CD14-positive monocyte (primary cell): ENCODE results near the gene IMMP2L. TPM values are rescaled to one million over a fixed set of nuclear protein-coding genes. Genes with fewer than 3 reads are reported as not detected.

Experiments
- DNase-seq, 3 donors: peaks; one replicate each; pipeline ENCODE4 v3.0.0-alpha.2; 2011 to 2022
- H2AFZ ChIP-seq: 2 replicates; pipeline ENCODE4 v1.6.0; 2012; ENCODE audit warnings: mild to moderate bottlenecking, low read depth, low read length, inconsistent platforms; ENCODE audit not compliant: insufficient read depth, poor library complexity, severe bottlenecking
- H3K27ac ChIP-seq, 2 donors: 1 replicate in 1 of 2; 2 replicates in 1 of 2; pipeline ENCODE4 v1.5.1; 2012 to 2013; ENCODE audit warnings: low read length in 2 of 2, control low read depth in 1 of 2, inconsistent platforms in 1 of 2, low read depth in 1 of 2, mild to moderate bottlenecking in 1 of 2
- H3K27me3 ChIP-seq, 2 donors: one replicate each; pipeline versions ENCODE4 v1.6.0 to v1.6.1; 2011 to 2013; ENCODE audit warnings: low read length in 2 of 2; ENCODE audit not compliant: control insufficient read depth in 2 of 2, insufficient read depth in 2 of 2
- H3K36me3 ChIP-seq, 2 donors: replicated peaks in 1 of 2; 1 replicate in 1 of 2; 2 replicates in 1 of 2; pipeline versions ENCODE4 v1.5.1 to v1.6.1; 2012 to 2013; ENCODE audit warnings: low read length in 2 of 2, control low read depth in 1 of 2, inconsistent platforms in 1 of 2, mild to moderate bottlenecking in 1 of 2; ENCODE audit not compliant: insufficient read depth in 2 of 2, control insufficient read depth in 1 of 2
- H3K4me1 ChIP-seq, 2 donors: 1 replicate in 1 of 2; 2 replicates in 1 of 2; pipeline versions ENCODE4 v1.5.1 to v1.6.1; 2012 to 2013; ENCODE audit warnings: low read length in 2 of 2, control low read depth in 1 of 2, inconsistent platforms in 1 of 2, mild to moderate bottlenecking in 1 of 2, moderate library complexity in 1 of 2; ENCODE audit not compliant: insufficient read depth in 2 of 2, control insufficient read depth in 1 of 2
- H3K4me2 ChIP-seq: replicated peaks from 2 replicates; pipeline ENCODE3; 2012; ENCODE audit warnings: low read length, moderate library complexity, mild to moderate bottlenecking; ENCODE audit not compliant: poor library complexity, severe bottlenecking; ENCODE audit errors: extremely low read depth
- H3K4me3 ChIP-seq, 3 experiments: fragments of 200-600 bp in 1 of 3; sonication (generic) in 1 of 3; replicated peaks in 1 of 3; 1 replicate in 2 of 3; 2 replicates in 1 of 3; pipeline ENCODE4 v1.5.1; 2011 to 2013; ENCODE audit warnings: low read length in 3 of 3, mild to moderate bottlenecking in 3 of 3, control low read depth in 2 of 3, low read depth in 2 of 3, inconsistent platforms in 1 of 3, moderate library complexity in 1 of 3
- H3K79me2 ChIP-seq: 2 replicates; pipeline ENCODE4 v1.6.0; 2012; ENCODE audit warnings: mild to moderate bottlenecking, control low read depth, inconsistent platforms, low read length, moderate library complexity; ENCODE audit not compliant: insufficient read depth
- H3K9ac ChIP-seq: 2 replicates; pipeline ENCODE4 v1.6.0; 2017; ENCODE audit warnings: low read length, mild to moderate bottlenecking; ENCODE audit not compliant: insufficient read depth, poor library complexity, severe bottlenecking
- H3K9me3 ChIP-seq, 2 donors: replicated peaks in 1 of 2; 1 replicate in 1 of 2; 2 replicates in 1 of 2; pipeline versions ENCODE4 v1.5.1 to v1.6.1; 2012 to 2013; ENCODE audit warnings: low read length in 2 of 2, control low read depth in 1 of 2; ENCODE audit not compliant: control insufficient read depth in 1 of 2, insufficient read depth in 1 of 2
- H4K20me1 ChIP-seq: 2 replicates; pipeline ENCODE4 v1.6.0; 2012; ENCODE audit warnings: mild to moderate bottlenecking, low read length, control low read depth, moderate library complexity; ENCODE audit not compliant: insufficient read depth
- H3K27ac Mint-ChIP-seq, 7 donors: one replicate each; pipeline ENCODE4 v1.8.0; 2020; ENCODE audit warnings: mild to moderate bottlenecking in 7 of 7, mixed read lengths in 7 of 7, moderate library complexity in 6 of 7, inconsistent platforms in 2 of 7
- H3K27me3 Mint-ChIP-seq, 3 donors: one replicate each; pipeline ENCODE4 v1.8.0; 2021 to 2022; ENCODE audit warnings: low read depth in 3 of 3, mild to moderate bottlenecking in 3 of 3, mixed read lengths in 3 of 3, moderate library complexity in 3 of 3, inconsistent platforms in 1 of 3
- H3K36me3 Mint-ChIP-seq, 2 donors: one replicate each; pipeline ENCODE4 v1.8.0; 2020; ENCODE audit warnings: mixed read lengths in 2 of 2, inconsistent platforms in 1 of 2, mild to moderate bottlenecking in 1 of 2
- H3K4me1 Mint-ChIP-seq: one replicate; pipeline ENCODE4 v1.8.0; 2020; ENCODE audit warnings: mild to moderate bottlenecking, mixed read lengths
- H3K4me3 Mint-ChIP-seq, 2 donors: one replicate each; pipeline ENCODE4 v1.8.0; 2020; ENCODE audit warnings: mild to moderate bottlenecking in 2 of 2, mixed read lengths in 2 of 2, moderate library complexity in 1 of 2
- H3K9me3 Mint-ChIP-seq, 7 donors: one replicate each; pipeline ENCODE4 v1.8.0; 2020 to 2022; ENCODE audit warnings: mixed read lengths in 7 of 7, mild to moderate bottlenecking in 6 of 7, moderate library complexity in 6 of 7, inconsistent platforms in 2 of 7
- WGBS: methylation state at CpG from one replicate; pipeline ENCODE4 v1.1.5; 2013; ENCODE audit warnings: missing lambda C conversion rate; ENCODE audit not compliant: insufficient coverage; 5-methylcytosine and 5-hydroxymethylcytosine counted together
- intact Hi-C, 2 donors: fragments of 100-400 bp; cut with micrococcal nuclease; formaldehyde crosslinking; loops; one replicate each; pipeline versions ENCODE4 v1.15.0 to v1.15.1; 2023
- polyA plus RNA-seq, 3 donors: library from polyadenylated mRNA; depleted of rRNA in 1 of 3; unstranded in 2 of 3; stranded (reverse) in 1 of 3; fragments of 300-500 nt in 2 of 3; fragments of >200 nt in 1 of 3; fragmentation: Illumina TruSeq in 2 of 3; gene quantifications; 1 replicate in 2 of 3; 2 replicates in 1 of 3; pipeline ENCODE4 v1.2.3, GENCODE V29; 2012 to 2021
- TF ChIP-seq, protein P1 (sequence below): fragments of 200-600 bp; IDR thresholded peaks from one replicate; pipeline ENCODE4 v1.8.0; 2022; ENCODE audit warnings: antibody characterized with exemption, mild to moderate bottlenecking

Gene IMMP2L
- polyA plus RNA-seq, 3 donors: 1.9 to 6.4 (median 6.2) TPM

DNA sequence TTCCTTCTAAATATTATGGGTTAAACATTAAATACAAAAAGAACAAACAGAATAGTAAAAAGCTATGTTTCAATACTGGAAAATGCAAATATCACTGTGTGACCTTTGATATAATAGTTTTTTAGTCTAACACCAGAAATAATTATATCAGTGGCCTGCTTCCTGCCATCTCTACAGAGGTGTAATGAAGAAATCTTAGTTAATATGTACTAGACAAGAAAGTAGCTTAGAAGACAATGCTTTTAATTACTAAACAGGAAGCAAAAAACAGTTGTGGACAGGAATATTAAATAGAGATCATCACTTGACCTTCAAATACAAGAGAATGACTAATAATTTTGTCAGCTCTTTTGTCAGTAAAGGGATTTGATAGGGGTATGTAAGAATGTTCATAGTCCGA, 518.7 kb downstream of the IMMP2L start:
- Histone ChIP-seq H3K27me3 (no peaks in the 10 kb centered on the region), H3K9ac (no peak overlapping the region), H2AFZ (no peak overlapping the region), H4K20me1 (no peaks in the 10 kb centered on the region), H3K9me3 (no peaks in the 10 kb centered on the region), H3K36me3 (no peaks in the 10 kb centered on the region), H3K4me3 (no peak overlapping the region), H3K27ac (no peak overlapping the region), H3K79me2 (no peaks in the 10 kb centered on the region), H3K4me1 (no peaks in the 10 kb centered on the region), H3K4me2 (no peak overlapping the region)
- intact Hi-C loops: no loop called here
- no peaks in the 10 kb centered on the region for H3K36me3 Mint-ChIP-seq
- no peaks in the 10 kb centered on the region for H3K4me1 Mint-ChIP-seq
- TF ChIP-seq, protein P1, sequence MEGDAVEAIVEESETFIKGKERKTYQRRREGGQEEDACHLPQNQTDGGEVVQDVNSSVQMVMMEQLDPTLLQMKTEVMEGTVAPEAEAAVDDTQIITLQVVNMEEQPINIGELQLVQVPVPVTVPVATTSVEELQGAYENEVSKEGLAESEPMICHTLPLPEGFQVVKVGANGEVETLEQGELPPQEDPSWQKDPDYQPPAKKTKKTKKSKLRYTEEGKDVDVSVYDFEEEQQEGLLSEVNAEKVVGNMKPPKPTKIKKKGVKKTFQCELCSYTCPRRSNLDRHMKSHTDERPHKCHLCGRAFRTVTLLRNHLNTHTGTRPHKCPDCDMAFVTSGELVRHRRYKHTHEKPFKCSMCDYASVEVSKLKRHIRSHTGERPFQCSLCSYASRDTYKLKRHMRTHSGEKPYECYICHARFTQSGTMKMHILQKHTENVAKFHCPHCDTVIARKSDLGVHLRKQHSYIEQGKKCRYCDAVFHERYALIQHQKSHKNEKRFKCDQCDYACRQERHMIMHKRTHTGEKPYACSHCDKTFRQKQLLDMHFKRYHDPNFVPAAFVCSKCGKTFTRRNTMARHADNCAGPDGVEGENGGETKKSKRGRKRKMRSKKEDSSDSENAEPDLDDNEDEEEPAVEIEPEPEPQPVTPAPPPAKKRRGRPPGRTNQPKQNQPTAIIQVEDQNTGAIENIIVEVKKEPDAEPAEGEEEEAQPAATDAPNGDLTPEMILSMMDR: no peak
- WGBS: no CpG with 5 or more reads among the region's 1 CpG
- H3K27ac Mint-ChIP-seq: no peak overlapping the region
- peaks cover 0 to 8% (median 3%) of the 10 kb centered on the region in 7 donors for H3K9me3 Mint-ChIP-seq
- no peak overlapping the region for H3K4me3 Mint-ChIP-seq
- no peak for DNase-seq
- peaks cover 0 to 2% (median 0%) of the 10 kb centered on the region in 3 donors for H3K27me3 Mint-ChIP-seq

DNA sequence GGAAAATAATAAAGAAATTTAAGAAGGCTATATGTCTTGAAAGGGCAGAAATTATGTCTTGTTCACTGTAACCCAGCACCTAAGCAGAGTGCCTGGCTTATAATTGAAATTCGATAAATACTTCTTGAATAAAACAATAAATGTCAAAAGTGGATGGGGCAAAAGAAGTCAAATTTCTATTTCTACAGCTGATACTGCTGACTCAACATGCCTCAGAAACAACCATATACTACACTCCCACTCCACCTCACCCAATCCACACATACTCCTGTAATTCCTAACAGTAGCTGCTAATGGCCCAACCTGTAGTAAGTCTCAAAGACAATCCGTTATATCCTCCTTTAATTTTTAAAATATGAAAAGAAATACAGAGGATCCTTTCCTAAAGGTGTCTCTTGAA, 519.5 kb downstream of the IMMP2L start:
- no peak overlapping the region for H3K27ac Mint-ChIP-seq
- intact Hi-C loops: no loop called here

More for the DNA sequence above, 519.5 kb downstream of the IMMP2L start:
- no peaks in the 10 kb centered on the region for H3K27me3 Mint-ChIP-seq
- H3K4me1 Mint-ChIP-seq: no peaks in the 10 kb centered on the region
- no peaks in the 10 kb centered on the region for H4K20me1 ChIP-seq
- no peaks in the 10 kb centered on the region for H3K79me2 ChIP-seq
- H3K27ac ChIP-seq: no peak overlapping the region
- no peaks in the 10 kb centered on the region for H3K36me3 Mint-ChIP-seq
- H3K9me3 ChIP-seq: no peaks in the 10 kb centered on the region
- H3K9me3 Mint-ChIP-seq: peaks cover 0 to 6% (median under 1%) of the 10 kb centered on the region in 7 donors
- no peak overlapping the region for H3K9ac ChIP-seq
- H3K36me3 ChIP-seq: no peaks in the 10 kb centered on the region
- no peak overlapping the region for H3K4me3 ChIP-seq
- H3K4me2 ChIP-seq: no peak overlapping the region
- no peak overlapping the region for H3K4me3 Mint-ChIP-seq
- H2AFZ ChIP-seq: no peak overlapping the region
- no peaks in the 10 kb centered on the region for H3K27me3 ChIP-seq
- H3K4me1 ChIP-seq: no peaks in the 10 kb centered on the region
- no peak for DNase-seq
- WGBS: no CpG with 5 or more reads among the region's 2 CpGs
- TF ChIP-seq, protein P1: no peak
